IPS-NIHi7 (cell line): Measurements from ENCODE around the gene SMAD4.
A peak's percentile ranks its signal among the peaks of the same experiment; 100 is the strongest.
"Not testable (repeated sequence)": the region's sequence is repeated elsewhere in the genome, so short reads cannot be mapped to it uniquely, and the experiment has no call there.

Experiments
- DNase-seq: peaks from one replicate; pipeline ENCODE4 v3.0.0; 2012; ENCODE audit warnings: mixed read lengths; ENCODE audit errors: extremely low spot score

The SMAD4 gene

GRCh38 chr18:51029694-51030536 lies at the start of gene SMAD4:
TSS of gene SMAD4 (plus strand) at chr18:51030213. CDS start at chr18:51047047, 16,834 bp downstream.
- DNase-seq = peak; percentile 98

DNA sequence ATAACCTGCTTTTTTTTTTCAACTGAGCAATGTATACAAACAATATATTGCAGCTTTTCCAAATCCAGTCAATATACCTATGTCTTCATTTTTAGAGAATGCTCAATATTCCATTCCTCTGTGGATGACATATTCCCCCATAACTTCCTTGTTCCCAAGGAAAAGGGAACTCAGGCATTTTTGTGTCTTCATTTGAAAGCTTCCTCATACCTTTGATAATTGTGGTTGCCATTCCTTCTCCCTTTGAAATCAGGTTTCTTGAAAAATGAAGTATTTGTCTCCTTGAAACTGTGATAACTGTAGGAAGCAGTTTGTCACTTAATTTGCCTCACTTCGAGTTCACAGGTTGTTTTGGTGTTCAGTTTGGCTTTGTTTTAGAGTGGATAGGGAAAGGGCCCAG lies 48.6 kb upstream of the SMAD4 start:
- DNase-seq = no peak

DNA sequence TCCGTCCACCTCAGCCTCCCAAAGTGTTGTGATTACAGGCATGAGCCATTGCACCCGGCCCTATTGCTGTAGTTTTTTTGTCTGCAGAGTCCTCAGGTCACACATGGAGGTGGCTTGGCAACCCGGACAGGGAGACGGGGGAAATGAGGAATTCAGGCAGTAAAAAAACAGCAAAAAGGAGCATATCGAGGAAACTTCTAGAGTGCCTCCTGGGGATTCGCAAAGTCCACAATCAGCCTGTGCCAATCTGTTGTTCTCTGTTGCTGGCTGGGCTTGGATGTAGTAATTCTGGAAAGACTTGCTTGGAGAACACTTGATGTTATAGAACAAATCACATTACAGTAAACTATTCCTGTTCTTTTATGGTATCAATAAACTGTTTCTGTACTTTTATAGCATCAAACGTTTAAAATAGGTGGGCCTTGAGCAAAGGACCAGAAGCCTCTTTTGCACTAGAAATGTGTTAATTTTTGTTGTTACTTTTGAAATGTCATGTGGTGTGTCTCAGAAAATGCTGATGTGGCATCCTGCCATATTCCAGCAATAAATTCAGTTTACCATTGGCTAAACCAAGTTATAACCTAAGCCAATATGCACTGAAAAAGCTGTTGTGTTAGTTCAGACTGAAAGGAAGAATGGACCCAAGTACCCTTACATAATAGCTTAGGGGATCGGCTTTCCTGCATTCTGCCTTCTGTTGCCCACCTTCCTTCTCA lies 47.8 kb upstream of the SMAD4 start:
- no peak for DNase-seq

DNA sequence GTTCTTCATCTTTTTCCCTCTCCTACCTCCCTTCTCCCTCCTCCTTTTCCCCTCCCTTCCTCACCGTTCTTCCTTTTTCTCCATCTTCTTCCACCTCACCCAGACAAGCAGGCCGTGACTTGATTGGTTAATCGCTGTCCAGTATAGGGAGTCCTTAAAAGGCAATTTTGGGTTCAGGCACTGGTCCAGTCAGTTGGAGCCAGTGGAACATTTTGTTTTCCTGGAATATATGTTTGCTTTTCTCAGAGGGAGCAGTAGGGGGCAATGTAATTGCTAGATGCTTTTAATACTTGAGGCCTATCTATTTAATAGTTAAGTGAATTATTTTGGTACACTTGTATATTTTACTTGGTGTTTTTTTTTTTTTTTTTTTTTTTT lies 47.2 kb upstream of the SMAD4 start:
- DNase-seq = no peak

DNA sequence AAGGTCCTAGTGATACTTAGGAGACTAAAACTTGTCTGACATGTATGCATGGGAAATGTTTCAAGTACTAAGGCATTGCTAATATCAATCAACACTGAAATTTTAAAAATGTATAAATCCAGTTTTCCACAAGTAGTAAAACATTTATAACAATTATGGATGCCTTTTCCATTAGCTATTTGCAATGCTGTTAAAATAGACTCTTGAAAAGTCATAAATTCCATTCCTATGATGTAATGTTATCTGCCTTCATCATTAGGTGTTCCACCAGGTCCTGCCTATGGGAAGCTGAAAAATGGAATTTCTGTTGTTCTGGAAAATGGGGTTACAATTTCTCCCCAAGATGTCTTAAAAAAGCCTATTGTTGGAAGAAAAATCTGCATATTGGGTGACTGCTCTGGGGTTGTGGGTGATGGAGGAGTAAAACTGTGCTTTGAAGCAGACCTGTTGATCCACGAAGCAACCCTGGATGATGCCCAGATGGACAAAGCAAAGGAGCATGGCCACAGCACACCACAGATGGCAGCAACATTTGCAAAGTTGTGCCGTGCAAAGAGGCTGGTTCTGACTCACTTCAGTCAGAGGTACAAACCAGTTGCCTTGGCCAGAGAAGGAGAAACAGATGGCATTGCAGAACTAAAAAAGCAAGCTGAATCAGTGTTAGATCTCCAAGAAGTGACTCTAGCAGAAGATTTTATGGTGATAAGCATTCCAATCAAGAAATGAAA lies 43.5 kb upstream of the SMAD4 start:
- DNase-seq = no peak

DNA sequence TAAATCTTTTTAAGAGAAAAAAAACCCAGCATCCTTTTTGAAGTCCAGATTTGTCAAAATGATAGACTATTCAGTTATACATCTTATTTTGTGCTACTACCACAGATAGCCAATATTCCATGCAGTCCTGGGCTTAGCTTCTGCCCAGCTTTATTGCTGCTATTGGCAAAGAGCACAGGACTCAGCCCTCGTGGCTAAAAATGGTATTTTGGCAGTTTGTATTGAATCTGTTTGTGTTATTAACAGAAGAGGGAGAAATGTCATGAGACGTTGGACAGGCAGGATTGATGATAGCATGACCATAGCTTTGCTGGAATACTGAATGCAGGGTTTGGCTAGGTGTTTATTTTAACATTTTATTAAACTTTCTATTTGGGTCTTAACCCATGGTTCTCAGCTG lies 42.8 kb upstream of the SMAD4 start:
- no peak for DNase-seq

- no peak for DNase-seq
These were observed 40.3 kb upstream of the SMAD4 start for GRCh38 chr18:50989711-50990110.

DNA sequence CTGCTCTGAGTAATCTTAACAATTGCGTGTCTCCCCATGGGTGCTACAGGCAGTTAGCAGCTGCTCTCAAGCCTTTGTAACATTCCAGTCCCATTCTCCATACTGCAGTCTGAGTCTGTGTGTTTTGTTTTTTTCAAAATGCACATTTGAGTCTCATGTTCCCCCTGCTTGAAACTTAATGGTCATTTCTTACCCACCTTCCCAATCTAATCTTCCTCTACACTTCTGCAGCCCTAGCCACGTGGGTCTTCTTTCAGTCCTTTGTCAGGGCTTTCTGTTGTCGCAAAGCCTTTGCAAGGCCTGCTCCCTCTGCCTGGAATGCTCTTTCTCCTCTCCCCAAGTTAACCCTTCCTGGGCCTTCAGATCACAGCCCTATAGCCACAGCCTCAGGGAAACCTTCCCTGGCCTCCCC lies 37.7 kb upstream of the SMAD4 start:
- DNase-seq = peak; percentile 67

- DNase-seq = no peak
These were observed 36.0 kb upstream of the SMAD4 start for GRCh38 chr18:50994031-50994430.

GRCh38 chr18:51003174-51003573 lies 26.8 kb upstream of the SMAD4 start:
- DNase-seq = not testable (repeated sequence)

GRCh38 chr18:51006061-51006818 lies 23.8 kb upstream of the SMAD4 start:
- no peak for DNase-seq

- DNase-seq = no peak
These were observed 22.8 kb upstream of the SMAD4 start for GRCh38 chr18:51006948-51007789.

DNA sequence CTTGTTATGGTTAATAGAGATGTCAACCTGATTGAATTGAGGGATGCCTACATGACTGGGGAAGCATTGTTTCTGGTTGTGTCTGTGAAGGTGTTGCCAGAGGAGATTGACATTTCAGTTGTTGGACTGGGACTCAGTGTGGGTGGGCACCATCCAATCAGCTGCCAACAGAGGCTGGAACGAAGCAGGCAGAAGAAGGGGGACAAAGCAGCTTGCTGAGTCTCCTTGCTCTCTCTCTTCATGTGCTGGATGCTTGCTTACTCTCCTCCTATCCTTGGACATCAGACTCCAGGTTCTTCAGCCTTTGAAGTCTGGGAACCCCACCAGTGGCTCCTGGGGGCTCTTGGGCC lies 22.2 kb upstream of the SMAD4 start:
- DNase-seq = no peak

GRCh38 chr18:51009072-51009471 lies 20.9 kb upstream of the SMAD4 start:
- DNase-seq = no peak

DNA sequence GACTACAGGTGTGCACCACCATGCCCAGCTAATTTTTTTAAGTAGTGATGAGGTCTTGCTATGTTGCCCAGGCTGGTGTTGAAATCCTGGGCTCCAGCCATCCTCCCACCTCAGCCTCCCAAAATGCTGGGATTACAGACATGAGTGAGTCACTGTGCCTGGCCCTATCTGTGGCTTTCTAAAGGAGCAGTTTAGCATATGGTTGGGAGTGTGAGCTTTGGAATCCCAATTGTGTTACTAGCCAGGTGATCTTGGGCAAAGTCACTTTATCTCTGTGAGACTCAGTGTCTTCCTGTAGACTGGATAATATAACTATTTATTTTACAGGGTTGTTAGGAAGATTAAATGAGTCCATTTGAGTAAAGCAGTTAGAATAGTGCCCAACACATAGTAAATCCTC lies 19.8 kb upstream of the SMAD4 start:
- DNase-seq = no peak

DNA sequence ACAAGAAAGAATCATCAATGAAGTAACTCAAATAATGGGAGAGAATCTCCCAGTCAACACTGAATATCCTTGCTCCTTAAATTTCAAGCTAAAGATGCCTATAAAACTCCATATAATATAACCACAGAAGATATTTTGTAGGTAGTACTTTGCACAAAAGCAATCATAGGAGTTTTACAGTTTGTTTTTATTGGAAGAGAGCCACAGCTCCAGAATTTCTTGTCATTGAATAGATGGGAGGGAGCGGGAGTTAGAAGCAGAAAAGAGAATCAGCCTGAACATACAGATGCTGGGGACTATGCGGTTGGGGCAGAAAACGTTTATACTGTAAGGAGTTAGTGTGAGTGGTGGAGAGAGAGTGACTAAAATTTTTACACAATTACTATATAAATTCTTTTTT lies 18.3 kb upstream of the SMAD4 start:
- DNase-seq = no peak

GRCh38 chr18:51012441-51012840 lies 17.6 kb upstream of the SMAD4 start:
- DNase-seq = no peak

- no peak for DNase-seq
These were observed 16.8 kb upstream of the SMAD4 start for GRCh38 chr18:51013259-51013658.

GRCh38 chr18:51017140-51017879 lies 12.7 kb upstream of the SMAD4 start:
- peak; percentile 45 for DNase-seq

GRCh38 chr18:51020536-51020935 lies 9.5 kb upstream of the SMAD4 start:
- no peak for DNase-seq
